ENCODE results near the gene FILIP1.

FILIP1 gene

DNA sequence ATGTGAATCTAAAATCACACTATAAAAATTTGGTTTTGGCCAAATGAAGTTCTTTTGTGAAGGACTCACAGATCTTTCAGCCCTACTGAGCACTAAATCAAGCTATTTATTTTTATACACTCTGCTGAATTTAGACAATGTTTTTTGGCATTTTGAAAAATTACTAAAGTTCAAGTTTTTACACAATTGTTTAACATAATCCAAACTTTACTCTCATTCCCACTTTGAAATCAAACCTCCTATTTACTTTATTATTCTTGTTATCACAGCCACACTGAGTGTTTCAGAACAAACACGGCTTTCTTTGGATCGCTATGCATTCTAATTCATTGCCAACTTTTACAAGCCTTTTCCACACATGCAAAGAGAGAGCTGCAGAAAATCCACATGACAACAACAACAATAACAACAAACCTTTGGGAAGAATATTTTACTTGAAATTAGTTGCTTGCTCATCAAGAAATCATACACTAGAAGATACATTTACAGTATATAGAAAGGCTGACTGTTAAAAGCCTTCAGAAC is 159.9 kb downstream of the FILIP1 start:
- H3K4me1 ChIP-seq (ENCODE audit: control insufficient read depth, insufficient read depth, low read depth, low read length) = no peaks in the 10 kb centered on the region
- no peaks in the 10 kb centered on the region for H3K27me3 ChIP-seq (ENCODE audit: control insufficient read depth in 1 of 2, insufficient read depth in 1 of 2, low read length in 2 of 2)
- H3K18ac ChIP-seq (ENCODE audit: low read depth in 1 of 2, low read length in 2 of 2) = no peak overlapping the region
- no peak overlapping the region for H3K23ac ChIP-seq (ENCODE audit: low read length in 2 of 2)
- peak overlapping the region; percentile 50 for H3K9ac ChIP-seq (ENCODE audit: low read length)
- no peak overlapping the region for H2BK5ac ChIP-seq (ENCODE audit: low read depth, low read length, poor library complexity, severe bottlenecking)
- no peak overlapping the region for H2BK12ac ChIP-seq (ENCODE audit: low read length in 2 of 2)
- no peak overlapping the region for H2AK5ac ChIP-seq (ENCODE audit: low read length, severe bottlenecking)
- no peaks in the 10 kb centered on the region for H3K36me3 ChIP-seq (ENCODE audit: control insufficient read depth in 1 of 2, insufficient read depth in 2 of 2, low read depth in 1 of 2, low read length in 2 of 2)
- no peak overlapping the region for H4K8ac ChIP-seq (ENCODE audit: low read length)
- H3K9me3 ChIP-seq (ENCODE audit: control insufficient read depth, low read length) = no peaks in the 10 kb centered on the region
- 46% methylated on average over 2 of the region's 2 CpGs for WGBS
- DNase-seq = no peak
- no peak overlapping the region for H3K14ac ChIP-seq (ENCODE audit: low read length in 2 of 2)
- H3K79me1 ChIP-seq (replicated peaks; ENCODE audit: low read length, poor library complexity, severe bottlenecking) = no peaks in the 10 kb centered on the region
- H3K4ac ChIP-seq (ENCODE audit: low read depth in 1 of 2, low read length in 2 of 2) = no peak overlapping the region
- no peak overlapping the region for H2AFZ ChIP-seq (ENCODE audit: low read depth, low read length)
- H3K4me3 ChIP-seq (ENCODE audit: insufficient read depth in 1 of 2, low read depth in 1 of 2, low read length in 2 of 2) = peak overlapping the region in 1 of 2 experiments; percentile 58
- no peak overlapping the region for H3K27ac ChIP-seq (ENCODE audit: low read length, poor library complexity, severe bottlenecking)
- H4K91ac ChIP-seq (ENCODE audit: low read length) = no peak overlapping the region
- no peak overlapping the region for H2BK120ac ChIP-seq (ENCODE audit: low read depth, low read length)
- H2BK15ac ChIP-seq (ENCODE audit: low read depth, poor library complexity, severe bottlenecking) = no peak overlapping the region
- H3K4me2 ChIP-seq (ENCODE audit: low read length, poor library complexity, severe bottlenecking) = no peak overlapping the region

GRCh38 chr6:75331151-75331550 is 162.4 kb downstream of the FILIP1 start:
- no peak overlapping the region for H2BK120ac ChIP-seq (ENCODE audit: low read depth, low read length)
- no peak overlapping the region for H3K9ac ChIP-seq (ENCODE audit: low read length)
- no peaks in the 10 kb centered on the region for H3K36me3 ChIP-seq (ENCODE audit: control insufficient read depth in 1 of 2, insufficient read depth in 2 of 2, low read depth in 1 of 2, low read length in 2 of 2)
- no peak overlapping the region for H4K91ac ChIP-seq (ENCODE audit: low read length)
- no CpG with 5 or more reads among the region's 2 CpGs for WGBS
- no peak overlapping the region for H4K8ac ChIP-seq (ENCODE audit: low read length)
- no peaks in the 10 kb centered on the region for H3K27me3 ChIP-seq (ENCODE audit: control insufficient read depth in 1 of 2, insufficient read depth in 1 of 2, low read length in 2 of 2)
- H2BK15ac ChIP-seq (ENCODE audit: low read depth, poor library complexity, severe bottlenecking) = no peak overlapping the region
- H3K4me2 ChIP-seq (ENCODE audit: low read length, poor library complexity, severe bottlenecking) = no peak overlapping the region
- no peaks in the 10 kb centered on the region for H3K9me3 ChIP-seq (ENCODE audit: control insufficient read depth, low read length)
- no peak overlapping the region for H3K18ac ChIP-seq (ENCODE audit: low read depth in 1 of 2, low read length in 2 of 2)
- H3K23ac ChIP-seq (ENCODE audit: low read length in 2 of 2) = no peak overlapping the region
- H3K14ac ChIP-seq (ENCODE audit: low read length in 2 of 2) = no peak overlapping the region
- no peaks in the 10 kb centered on the region for H3K79me1 ChIP-seq (replicated peaks; ENCODE audit: low read length, poor library complexity, severe bottlenecking)
- no peaks in the 10 kb centered on the region for H3K4me1 ChIP-seq (ENCODE audit: control insufficient read depth, insufficient read depth, low read depth, low read length)
- H3K4ac ChIP-seq (ENCODE audit: low read depth in 1 of 2, low read length in 2 of 2) = no peak overlapping the region
- no peak overlapping the region for H2BK12ac ChIP-seq (ENCODE audit: low read length in 2 of 2)
- DNase-seq = no peak
- H2BK5ac ChIP-seq (ENCODE audit: low read depth, low read length, poor library complexity, severe bottlenecking) = no peak overlapping the region
- no peak overlapping the region for H2AK5ac ChIP-seq (ENCODE audit: low read length, severe bottlenecking)
- no peak overlapping the region for H2AFZ ChIP-seq (ENCODE audit: low read depth, low read length)
- H3K27ac ChIP-seq (ENCODE audit: low read length, poor library complexity, severe bottlenecking) = no peak overlapping the region
- no peak overlapping the region for H3K4me3 ChIP-seq (ENCODE audit: insufficient read depth in 1 of 2, low read depth in 1 of 2, low read length in 2 of 2)

DNA sequence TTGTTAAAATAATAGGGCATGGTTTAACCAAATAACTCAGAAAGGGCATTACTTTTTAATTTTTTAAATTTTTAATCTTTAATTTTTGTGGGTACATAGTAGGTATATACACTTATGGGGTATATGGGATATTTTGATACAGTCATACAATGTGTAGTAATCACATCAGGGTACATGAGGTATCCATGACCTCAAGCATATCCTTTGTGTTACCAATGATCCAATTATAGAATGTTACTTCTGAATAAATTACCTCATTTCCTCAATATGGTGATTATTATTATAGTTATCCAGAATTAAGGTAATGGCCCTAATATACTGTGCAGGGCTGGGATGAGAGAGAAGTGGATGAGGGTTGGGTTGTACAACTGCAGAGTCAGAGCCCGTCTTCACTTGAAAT is 163.9 kb downstream of the FILIP1 start:
- Histone ChIP-seq H3K27me3 (ENCODE audit: control insufficient read depth in 1 of 2, insufficient read depth in 1 of 2, low read length in 2 of 2) (no peaks in the 10 kb centered on the region), H4K8ac (ENCODE audit: low read length) (no peak overlapping the region), H2BK5ac (ENCODE audit: low read depth, low read length, poor library complexity, severe bottlenecking) (no peak overlapping the region), H2AFZ (ENCODE audit: low read depth, low read length) (no peak overlapping the region), H2BK15ac (ENCODE audit: low read depth, poor library complexity, severe bottlenecking) (no peak overlapping the region), H3K9me3 (ENCODE audit: control insufficient read depth, low read length) (no peaks in the 10 kb centered on the region), H2BK12ac (ENCODE audit: low read length in 2 of 2) (no peak overlapping the region), H3K9ac (ENCODE audit: low read length) (no peak overlapping the region), H3K4ac (ENCODE audit: low read depth in 1 of 2, low read length in 2 of 2) (no peak overlapping the region), H3K4me2 (ENCODE audit: low read length, poor library complexity, severe bottlenecking) (no peak overlapping the region), H3K23ac (ENCODE audit: low read length in 2 of 2) (no peak overlapping the region), H3K14ac (ENCODE audit: low read length in 2 of 2) (no peak overlapping the region), H3K79me1 (replicated peaks; ENCODE audit: low read length, poor library complexity, severe bottlenecking) (no peaks in the 10 kb centered on the region), H3K4me1 (ENCODE audit: control insufficient read depth, insufficient read depth, low read depth, low read length) (no peaks in the 10 kb centered on the region), H4K91ac (ENCODE audit: low read length) (no peak overlapping the region), H2BK120ac (ENCODE audit: low read depth, low read length) (no peak overlapping the region), H3K18ac (ENCODE audit: low read depth in 1 of 2, low read length in 2 of 2) (no peak overlapping the region), H2AK5ac (ENCODE audit: low read length, severe bottlenecking) (no peak overlapping the region), H3K36me3 (ENCODE audit: control insufficient read depth in 1 of 2, insufficient read depth in 2 of 2, low read depth in 1 of 2, low read length in 2 of 2) (no peaks in the 10 kb centered on the region), H3K27ac (ENCODE audit: low read length, poor library complexity, severe bottlenecking) (no peak overlapping the region), H3K4me3 (ENCODE audit: insufficient read depth in 1 of 2, low read depth in 1 of 2, low read length in 2 of 2) (no peak overlapping the region)
- WGBS = no CpG with 5 or more reads among the region's 1 CpG
- DNase-seq = no peak

- no peak overlapping the region for H3K4me3 ChIP-seq (ENCODE audit: insufficient read depth in 1 of 2, low read depth in 1 of 2, low read length in 2 of 2)
- no peak overlapping the region for H3K23ac ChIP-seq (ENCODE audit: low read length in 2 of 2)
- no peaks in the 10 kb centered on the region for H3K27me3 ChIP-seq (ENCODE audit: control insufficient read depth in 1 of 2, insufficient read depth in 1 of 2, low read length in 2 of 2)
- no peak overlapping the region for H2BK5ac ChIP-seq (ENCODE audit: low read depth, low read length, poor library complexity, severe bottlenecking)
- no peak overlapping the region for H3K4me2 ChIP-seq (ENCODE audit: low read length, poor library complexity, severe bottlenecking)
- WGBS = no CpG with 5 or more reads among the region's 1 CpG
- no peak overlapping the region for H3K27ac ChIP-seq (ENCODE audit: low read length, poor library complexity, severe bottlenecking)
- no peaks in the 10 kb centered on the region for H3K79me1 ChIP-seq (replicated peaks; ENCODE audit: low read length, poor library complexity, severe bottlenecking)
- no peaks in the 10 kb centered on the region for H3K9me3 ChIP-seq (ENCODE audit: control insufficient read depth, low read length)
- no peak overlapping the region for H2BK12ac ChIP-seq (ENCODE audit: low read length in 2 of 2)
- no peak overlapping the region for H3K4ac ChIP-seq (ENCODE audit: low read depth in 1 of 2, low read length in 2 of 2)
- H3K18ac ChIP-seq (ENCODE audit: low read depth in 1 of 2, low read length in 2 of 2) = no peak overlapping the region
- H2AK5ac ChIP-seq (ENCODE audit: low read length, severe bottlenecking) = no peak overlapping the region
- H4K91ac ChIP-seq (ENCODE audit: low read length) = no peak overlapping the region
- H4K8ac ChIP-seq (ENCODE audit: low read length) = no peak overlapping the region
- H3K9ac ChIP-seq (ENCODE audit: low read length) = no peak overlapping the region
- DNase-seq = no peak
- H2BK15ac ChIP-seq (ENCODE audit: low read depth, poor library complexity, severe bottlenecking) = no peak overlapping the region
- no peak overlapping the region for H2BK120ac ChIP-seq (ENCODE audit: low read depth, low read length)
- H3K14ac ChIP-seq (ENCODE audit: low read length in 2 of 2) = no peak overlapping the region
- no peaks in the 10 kb centered on the region for H3K36me3 ChIP-seq (ENCODE audit: control insufficient read depth in 1 of 2, insufficient read depth in 2 of 2, low read depth in 1 of 2, low read length in 2 of 2)
- no peak overlapping the region for H2AFZ ChIP-seq (ENCODE audit: low read depth, low read length)
- H3K4me1 ChIP-seq (ENCODE audit: control insufficient read depth, insufficient read depth, low read depth, low read length) = no peaks in the 10 kb centered on the region
These were observed 165.8 kb downstream of the FILIP1 start for GRCh38 chr6:75327807-75328206.

Measured in mesenchymal stem cell (in vitro differentiated cells and primary cell).